ENCODE data around the gene TNFRSF14. TPM values are rescaled to one million over a fixed set of nuclear protein-coding genes. Genes with fewer than 3 reads are reported as not detected.

Gene TNFRSF14
- total RNA-seq, 1 donor from 2014 or later = 2.4 TPM

DNA sequence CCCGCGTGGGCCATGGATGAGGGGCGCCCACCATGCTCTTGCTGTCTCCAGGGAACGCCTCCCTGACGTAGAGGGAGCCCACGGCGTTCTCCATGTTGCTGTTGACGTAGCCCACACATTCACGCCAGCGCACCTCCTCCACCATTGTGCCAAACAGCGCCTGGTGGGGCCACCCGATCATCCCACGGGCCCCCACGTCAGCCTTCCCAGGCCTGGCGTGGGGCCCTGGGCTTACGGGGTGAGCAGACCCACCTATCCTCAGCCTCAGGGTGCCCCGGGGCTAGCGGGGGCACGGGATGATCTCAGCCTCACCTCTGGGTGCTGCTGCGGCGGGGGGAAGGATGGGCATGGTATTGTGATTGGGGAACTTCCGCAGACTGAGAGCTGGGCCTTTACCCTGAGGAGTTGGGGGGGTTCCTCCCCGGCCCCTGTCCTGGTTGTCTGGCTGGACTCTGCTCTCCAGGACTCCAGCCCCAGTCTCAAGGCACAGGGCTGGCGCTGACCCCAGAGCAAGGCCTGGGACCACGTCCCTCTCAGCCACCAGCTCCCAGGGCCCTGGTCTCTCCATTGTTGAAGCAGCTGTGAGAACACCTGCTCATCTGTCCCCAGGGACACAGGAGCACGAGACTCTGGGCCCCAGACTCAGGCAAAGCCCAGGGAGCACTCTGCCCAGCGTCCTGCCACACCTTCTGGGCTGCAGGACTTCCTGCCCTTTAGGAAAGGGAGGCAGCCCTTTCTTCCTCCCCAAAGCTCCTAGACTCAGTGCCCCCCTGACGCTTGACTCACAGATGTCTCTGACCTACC, 40.6 kb downstream of the TNFRSF14 start:
- no peak for DNase-seq (ENCODE audit: low spot score in 2 of 2)
- no peak for FAIRE-seq

DNA sequence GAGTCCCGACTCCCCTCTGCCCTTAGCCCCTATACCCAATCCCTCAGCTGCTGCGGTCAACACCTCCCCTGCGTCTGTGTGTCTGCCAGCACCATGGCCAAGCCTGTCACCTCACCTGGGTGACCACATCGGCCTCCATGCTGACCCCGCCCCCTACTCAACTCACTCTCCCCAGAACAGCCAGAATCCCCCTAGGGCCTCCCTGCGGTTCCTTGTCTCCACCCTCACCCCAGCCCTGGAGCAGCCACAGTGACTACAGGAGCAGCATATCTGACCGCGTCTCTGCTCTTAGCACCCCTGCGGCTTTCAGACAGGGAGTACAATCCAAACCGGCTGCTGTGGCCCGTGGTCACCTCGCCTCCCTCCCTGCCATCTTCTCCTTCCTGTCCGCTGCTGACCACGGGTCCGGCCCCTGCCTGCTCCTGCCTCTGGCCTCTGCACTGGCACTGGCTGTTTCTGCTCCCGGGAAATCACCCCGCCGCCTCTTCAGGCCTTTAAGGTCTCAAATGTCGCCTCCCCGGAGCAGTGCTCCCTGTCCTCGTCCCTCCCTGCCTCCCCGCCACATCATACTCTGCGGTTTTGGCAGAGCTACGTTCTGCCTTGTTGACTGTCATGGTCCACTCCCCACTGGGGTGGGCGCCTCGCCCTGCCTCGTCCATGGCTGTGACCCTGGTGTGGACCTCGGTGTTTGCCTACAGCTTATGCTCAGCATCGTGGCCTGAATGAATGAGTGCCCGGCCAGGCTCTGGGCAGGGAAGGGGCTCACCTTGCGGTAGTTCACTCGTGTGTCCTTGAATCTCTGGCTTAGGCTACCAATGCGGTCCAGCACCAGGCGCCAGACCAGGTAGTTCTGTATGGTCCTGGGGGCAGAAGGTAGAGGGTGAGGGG, 41.5 kb downstream of the TNFRSF14 start:
- FAIRE-seq = no peak
- no peak for DNase-seq (ENCODE audit: low spot score in 2 of 2)

- DNase-seq (ENCODE audit: low spot score in 2 of 2) (no peak), FAIRE-seq (no peak)
Measured at GRCh38 chr1:2598329-2598931, 42.3 kb downstream of the TNFRSF14 start.

GRCh38 chr1:2601721-2602303, 45.6 kb downstream of the TNFRSF14 start:
- DNase-seq (ENCODE audit: low spot score in 2 of 2) (no peak), FAIRE-seq (no peak)

DNA sequence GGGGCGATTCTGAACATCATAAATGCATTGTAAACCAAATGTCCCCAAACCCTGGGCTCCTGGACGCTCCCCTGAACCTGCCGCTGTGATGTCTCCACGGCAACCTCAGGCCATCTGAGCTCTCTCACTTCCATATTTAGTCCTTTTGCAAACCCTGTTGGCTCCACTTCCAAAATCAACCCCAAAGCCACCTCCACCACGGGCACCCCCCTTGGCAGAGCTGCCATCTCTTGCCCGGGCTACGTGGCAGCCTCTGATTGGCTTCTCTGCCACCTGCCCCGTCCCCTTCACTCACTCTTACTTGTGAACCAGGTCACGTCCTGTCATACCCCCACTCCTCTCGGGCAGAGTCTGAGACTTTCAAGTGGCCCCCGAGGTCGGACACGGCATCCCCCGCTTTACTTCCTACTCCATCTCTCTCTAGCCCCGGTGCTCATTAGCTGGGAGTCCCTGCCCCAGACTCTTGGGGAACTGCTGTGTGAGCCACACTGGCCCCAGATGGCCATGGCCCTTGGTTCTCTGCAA, 46.2 kb downstream of the TNFRSF14 start:
- FAIRE-seq = no peak
- no peak for DNase-seq (ENCODE audit: low spot score in 2 of 2)

DNA sequence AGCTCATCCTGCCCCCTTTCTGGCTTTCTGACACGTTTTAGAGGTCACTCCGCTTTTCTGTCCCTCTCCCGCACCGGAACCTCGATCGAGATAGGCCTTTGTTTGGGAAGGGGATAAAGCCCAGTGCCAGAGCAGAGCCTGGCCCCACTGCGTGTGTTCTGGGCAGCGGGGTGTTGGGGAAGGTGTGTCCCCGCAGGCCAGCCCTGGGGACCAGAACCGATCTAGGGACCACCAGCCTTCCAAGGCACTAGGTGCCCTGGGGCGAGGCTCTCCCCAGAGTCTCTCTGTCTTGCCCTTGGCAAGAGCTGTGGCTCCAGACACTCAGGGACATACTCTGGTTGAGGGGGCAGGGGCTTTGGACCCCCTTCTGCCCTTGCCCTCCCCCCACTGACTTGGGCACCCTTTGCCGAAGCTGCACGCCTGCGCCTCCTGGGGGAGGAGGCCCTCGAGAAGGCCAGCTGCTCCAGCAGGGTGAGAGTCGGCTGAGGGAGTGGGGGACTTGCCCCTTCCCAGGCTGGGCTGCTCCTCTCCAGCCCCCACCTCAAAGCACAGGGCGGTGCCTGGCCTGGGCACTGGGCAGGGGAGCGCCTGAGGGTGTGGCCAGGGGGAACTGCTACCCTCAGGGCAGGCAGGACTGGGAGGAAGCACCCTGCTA, 46.8 kb downstream of the TNFRSF14 start:
- FAIRE-seq = no peak
- no peak for DNase-seq (ENCODE audit: low spot score in 2 of 2)

DNA sequence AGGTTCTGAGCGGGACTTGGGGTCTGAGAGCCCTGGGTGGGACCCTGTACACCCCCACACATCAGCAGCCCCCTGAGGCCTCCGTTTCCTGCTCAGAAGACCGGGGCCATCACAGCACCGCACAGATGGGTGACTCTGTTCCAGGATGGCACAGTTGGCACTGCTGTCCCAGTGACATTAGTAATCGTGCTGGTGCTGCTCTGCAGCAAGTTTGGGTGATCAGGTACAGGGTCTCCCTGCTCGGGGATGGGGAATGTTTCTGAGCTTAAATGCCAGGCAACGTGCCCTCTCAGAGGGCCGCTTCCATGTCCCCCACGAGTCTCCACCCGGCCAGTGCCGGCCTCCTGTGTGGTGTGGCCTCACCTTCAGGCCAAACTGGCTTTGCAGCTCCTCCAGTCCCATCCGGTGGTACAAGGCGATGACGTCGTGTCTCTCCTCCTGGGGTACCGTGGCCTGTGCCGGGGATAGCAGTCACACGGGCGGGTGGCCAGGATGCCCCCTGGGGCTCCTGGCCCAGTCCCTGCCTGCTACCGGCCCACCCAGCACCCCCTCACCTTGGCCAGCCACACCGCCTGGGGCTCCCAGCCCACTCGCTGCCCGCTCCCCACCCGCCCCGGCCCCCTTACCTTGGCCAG, 47.5 kb downstream of the TNFRSF14 start:
- FAIRE-seq = no peak
- no peak for DNase-seq (ENCODE audit: low spot score in 2 of 2)

GRCh38 chr1:2604156-2604843, 48.1 kb downstream of the TNFRSF14 start:
- FAIRE-seq = no peak
- DNase-seq (ENCODE audit: low spot score in 2 of 2) = no peak

- FAIRE-seq (no peak), DNase-seq (ENCODE audit: low spot score in 2 of 2) (no peak)
Measured at GRCh38 chr1:2604844-2605508, 48.8 kb downstream of the TNFRSF14 start.

- no peak for FAIRE-seq
- DNase-seq (ENCODE audit: low spot score in 2 of 2) = no peak
Measured at GRCh38 chr1:2605509-2606395, 49.6 kb downstream of the TNFRSF14 start.

DNA sequence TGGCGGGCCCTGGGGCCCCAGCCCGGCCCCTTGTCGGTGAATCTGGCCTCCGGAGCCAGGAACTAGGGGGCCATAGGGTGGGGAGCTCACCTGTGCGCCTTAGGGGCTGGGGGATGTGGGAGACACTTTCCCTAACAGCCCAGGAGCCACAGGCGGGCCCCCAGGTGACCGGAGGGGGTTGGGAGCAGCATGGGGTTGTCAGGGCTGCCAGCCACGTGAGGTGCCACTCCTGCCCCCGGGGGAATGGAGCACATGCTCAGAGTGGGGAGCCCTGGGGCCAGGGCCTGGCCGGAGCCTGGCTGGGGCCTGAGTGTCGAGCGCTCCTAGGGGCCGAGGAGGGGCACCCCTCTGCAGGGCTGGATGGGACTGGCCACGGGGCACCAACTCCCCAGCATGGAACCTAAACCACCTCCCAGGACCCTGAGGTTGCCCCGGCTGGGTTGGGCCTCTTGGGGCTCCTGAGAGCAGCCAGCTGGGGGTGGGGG, 50.3 kb downstream of the TNFRSF14 start:
- DNase-seq (ENCODE audit: low spot score in 2 of 2) (no peak), FAIRE-seq (no peak)

DNA sequence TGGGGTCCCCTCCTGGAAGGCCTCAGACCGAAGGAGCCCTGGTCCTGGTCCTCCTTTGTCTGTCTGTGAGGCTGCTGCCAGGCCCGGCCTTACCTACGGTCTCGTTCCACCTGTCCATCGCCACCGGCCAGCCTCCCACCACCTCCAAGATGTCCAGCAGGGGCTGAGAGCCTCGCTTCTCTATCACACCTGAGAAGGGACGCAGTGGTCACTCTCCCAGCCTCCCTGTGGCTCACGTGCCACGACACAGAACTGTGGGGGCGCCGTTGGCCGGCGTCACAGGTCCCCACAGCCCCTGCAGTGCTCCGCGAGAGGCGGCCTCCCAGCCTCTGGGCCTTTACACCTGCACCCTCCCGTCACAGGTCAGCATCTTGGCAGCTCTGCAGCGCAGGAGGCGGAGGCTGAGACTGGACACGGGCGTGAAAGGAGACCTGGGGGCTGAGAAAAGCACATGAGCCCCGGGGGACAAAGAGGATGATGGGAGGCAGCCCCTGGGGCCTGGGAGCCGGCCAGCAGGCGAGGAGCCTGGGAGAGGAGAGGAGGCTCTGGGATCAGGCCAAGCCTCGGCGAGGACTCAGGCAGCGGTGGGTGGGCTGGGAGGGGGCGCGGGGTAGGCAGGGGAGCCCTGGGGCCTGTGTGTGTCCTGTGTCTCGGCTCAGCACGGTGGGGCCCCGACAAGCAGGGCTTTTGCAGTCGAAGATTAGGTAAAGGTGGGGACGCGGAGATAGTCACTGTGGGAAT, 50.9 kb downstream of the TNFRSF14 start:
- FAIRE-seq (no peak), DNase-seq (ENCODE audit: low spot score in 2 of 2) (no peak)

DNA sequence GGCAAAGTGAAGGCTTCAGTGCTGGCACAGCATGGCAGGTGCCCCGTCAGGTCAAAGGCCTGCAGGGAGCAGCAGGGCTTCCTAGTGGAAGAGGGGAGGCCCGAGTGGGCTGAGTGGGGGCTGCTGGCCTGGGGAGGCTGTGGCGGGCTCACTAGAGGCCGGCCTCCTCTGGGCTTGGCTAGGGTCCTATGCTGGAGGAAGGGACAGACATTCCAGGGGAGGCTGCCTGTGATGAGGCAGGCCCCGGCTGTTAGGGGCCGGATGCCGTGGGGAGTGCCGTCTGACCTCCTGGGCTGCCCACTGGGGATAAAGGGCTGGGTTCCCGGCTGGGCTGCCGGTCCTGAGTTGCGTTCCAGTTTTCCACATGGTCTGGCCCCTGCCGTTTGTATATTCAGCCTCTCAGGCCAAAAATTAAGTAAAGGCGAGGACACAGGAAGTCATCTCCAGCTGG, 51.5 kb downstream of the TNFRSF14 start:
- FAIRE-seq (no peak), DNase-seq (ENCODE audit: low spot score in 2 of 2) (no peak)

DNA sequence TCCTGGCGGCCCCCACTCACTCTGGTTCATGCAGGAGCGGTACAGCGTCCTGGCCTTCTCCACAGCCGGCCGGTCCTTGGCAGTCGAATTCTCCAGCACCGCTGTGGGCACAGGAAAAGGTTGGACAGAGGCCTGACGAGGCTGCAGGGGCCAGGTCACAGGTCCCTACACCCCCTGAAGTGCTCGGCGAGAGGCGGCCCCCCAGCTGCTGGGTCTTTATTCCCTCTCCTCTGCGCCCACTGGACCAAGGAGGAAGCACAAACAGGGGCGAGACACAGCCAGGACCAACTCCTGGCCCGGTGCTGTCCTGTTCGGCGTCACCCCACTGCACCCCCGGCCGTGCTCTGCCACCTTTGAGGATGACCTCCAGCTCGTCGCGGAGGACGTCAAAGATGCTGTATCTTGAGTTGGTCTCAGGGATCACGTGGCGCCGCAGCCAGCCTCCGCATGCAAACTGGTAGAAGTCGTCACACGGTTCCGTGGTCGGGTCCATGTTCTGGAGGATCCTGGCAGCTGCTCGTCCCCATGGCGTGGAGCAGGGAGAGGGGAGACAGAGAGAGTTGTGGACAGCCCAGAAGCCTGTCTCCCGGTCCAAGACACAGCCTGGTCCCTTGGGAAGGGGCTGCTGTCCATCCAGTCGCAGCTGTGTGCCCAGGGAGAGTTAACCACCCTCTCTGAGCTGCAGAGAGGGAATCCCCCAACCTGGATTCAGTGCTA, 53.3 kb downstream of the TNFRSF14 start:
- no peak for DNase-seq (ENCODE audit: low spot score in 2 of 2)
- FAIRE-seq = no peak

DNA sequence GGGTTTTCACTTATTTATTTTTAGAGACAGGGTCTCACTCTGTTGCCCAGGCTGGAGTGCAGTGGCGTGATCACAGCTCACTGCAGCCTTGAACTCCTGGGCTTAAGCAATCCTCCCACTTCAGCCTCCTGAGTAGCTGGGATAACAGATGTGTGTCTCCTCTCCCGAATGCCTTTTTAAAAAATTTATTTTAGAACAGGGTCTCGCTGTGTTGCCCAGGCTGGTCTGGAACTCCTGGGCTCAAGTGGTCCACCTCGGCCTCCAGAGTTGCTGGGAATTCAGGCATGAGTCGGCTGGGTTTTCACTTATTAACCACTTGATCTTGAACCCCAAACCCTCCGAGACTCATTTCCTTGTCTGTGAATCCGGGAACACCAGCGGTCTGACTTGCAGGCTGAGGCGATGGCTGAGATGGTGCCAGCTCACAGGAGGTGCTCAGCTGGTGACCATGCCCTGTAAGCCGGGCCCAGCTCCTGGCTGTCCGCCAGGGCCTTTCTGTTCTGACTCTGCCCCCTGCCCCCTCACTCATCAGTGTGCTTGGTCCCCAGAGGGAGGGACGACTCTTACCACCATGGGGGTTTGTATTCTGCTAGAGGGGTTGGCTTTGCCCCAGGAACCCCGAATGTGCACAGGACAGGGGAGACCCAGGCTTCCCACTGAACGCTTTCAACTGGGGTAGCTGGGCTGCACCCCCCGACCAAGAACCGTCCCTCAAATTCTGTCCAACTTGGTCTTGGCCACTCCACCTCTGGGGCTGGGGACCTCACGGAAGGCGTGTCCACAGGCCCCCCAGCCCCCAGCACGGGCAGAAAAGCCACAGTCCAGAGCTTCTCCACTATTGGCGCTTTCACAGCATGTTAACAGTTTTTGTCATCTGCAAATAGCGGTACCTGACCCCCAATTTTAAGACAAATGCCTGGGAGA, 54.1 kb downstream of the TNFRSF14 start:
- FAIRE-seq = no peak

More for the DNA sequence above, 54.1 kb downstream of the TNFRSF14 start:
- no peak for DNase-seq (ENCODE audit: low spot score in 2 of 2)
